Type B pancreatic cell (in vitro differentiated cells): ENCODE measurements around the gene IL1RAPL1. TPM values are rescaled to one million over a fixed set of nuclear protein-coding genes. Genes with fewer than 3 reads are reported as not detected.

ENCODE experiments used
- DNase-seq: peaks from one replicate; pipeline ENCODE4 v3.0.0; 2021; ENCODE audit warnings: mixed read lengths; ENCODE audit not compliant: unreplicated experiment; ENCODE audit errors: extremely low spot score
- H3K27ac Mint-ChIP-seq: 2 replicates; pipeline ENCODE4 v1.8.0; 2021; ENCODE audit warnings: mild to moderate bottlenecking, mixed read lengths
- H3K27me3 Mint-ChIP-seq: 2 replicates; pipeline ENCODE4 v1.8.0; 2021; ENCODE audit warnings: mixed read lengths
- H3K36me3 Mint-ChIP-seq: 2 replicates; pipeline ENCODE4 v1.8.0; 2021; ENCODE audit warnings: mixed read lengths
- H3K4me1 Mint-ChIP-seq: one replicate; pipeline ENCODE4 v1.8.0; 2021; ENCODE audit warnings: mixed read lengths; ENCODE audit not compliant: unreplicated experiment
- H3K4me3 Mint-ChIP-seq: 2 replicates; pipeline ENCODE4 v1.8.0; 2021; ENCODE audit warnings: mild to moderate bottlenecking, mixed read lengths
- H3K9me3 Mint-ChIP-seq: 2 replicates; pipeline ENCODE4 v1.8.0; 2021; ENCODE audit warnings: mixed read lengths
- CTCF ChIP-seq: fragments of 200-600 bp; sonication (generic); conservative IDR thresholded peaks from 2 replicates; pipeline ENCODE4 v1.5.0; 2021; ENCODE audit warnings: antibody characterized with exemption, mild to moderate bottlenecking
- total RNA-seq: library from RNA; stranded (reverse); gene quantifications from 2 replicates; pipeline ENCODE4 v1.2.1, GENCODE V29; 2021; ENCODE audit warnings: low replicate concordance

Gene IL1RAPL1
- total RNA-seq, 1 donor from 2014 or later, result 2.6 TPM

GRCh38 chrX:29065477-29065876 lies 478.2 kb downstream of the IL1RAPL1 start:
- no peaks in the 10 kb centered on the region for H3K27me3 Mint-ChIP-seq
- no peak overlapping the region for H3K4me3 Mint-ChIP-seq
- no peaks in the 10 kb centered on the region for H3K36me3 Mint-ChIP-seq
- no peak overlapping the region for H3K27ac Mint-ChIP-seq
- H3K4me1 Mint-ChIP-seq, result no peaks in the 10 kb centered on the region
- DNase-seq, result no peak
- no peaks in the 10 kb centered on the region for H3K9me3 Mint-ChIP-seq
- no peak for TF ChIP-seq CTCF

GRCh38 chrX:29066516-29066915 lies 479.3 kb downstream of the IL1RAPL1 start:
- Mint-ChIP-seq H3K4me1 (no peaks in the 10 kb centered on the region), H3K36me3 (no peaks in the 10 kb centered on the region), H3K27me3 (no peaks in the 10 kb centered on the region), H3K4me3 (no peak overlapping the region), H3K9me3 (no peaks in the 10 kb centered on the region), H3K27ac (no peak overlapping the region)
- no peak for DNase-seq
- TF ChIP-seq CTCF, result no peak

GRCh38 chrX:29067351-29067750 lies 480.1 kb downstream of the IL1RAPL1 start:
- H3K27ac Mint-ChIP-seq, result no peak overlapping the region
- H3K9me3 Mint-ChIP-seq, result no peaks in the 10 kb centered on the region
- DNase-seq, result no peak
- TF ChIP-seq CTCF, result no peak
- no peaks in the 10 kb centered on the region for H3K36me3 Mint-ChIP-seq
- no peaks in the 10 kb centered on the region for H3K4me1 Mint-ChIP-seq
- no peaks in the 10 kb centered on the region for H3K27me3 Mint-ChIP-seq
- no peak overlapping the region for H3K4me3 Mint-ChIP-seq

GRCh38 chrX:29071525-29072320 lies 484.5 kb downstream of the IL1RAPL1 start:
- Mint-ChIP-seq H3K4me3 (no peak overlapping the region), H3K27me3 (no peaks in the 10 kb centered on the region), H3K27ac (no peak overlapping the region), H3K4me1 (no peaks in the 10 kb centered on the region), H3K36me3 (no peaks in the 10 kb centered on the region), H3K9me3 (no peaks in the 10 kb centered on the region)
- DNase-seq, result no peak
- TF ChIP-seq CTCF, result no peak

GRCh38 chrX:29082558-29082957 lies 495.3 kb downstream of the IL1RAPL1 start:
- no peaks in the 10 kb centered on the region for H3K36me3 Mint-ChIP-seq
- TF ChIP-seq CTCF, result no peak
- no peak overlapping the region for H3K27ac Mint-ChIP-seq
- no peaks in the 10 kb centered on the region for H3K27me3 Mint-ChIP-seq
- no peaks in the 10 kb centered on the region for H3K9me3 Mint-ChIP-seq
- no peak overlapping the region for H3K4me3 Mint-ChIP-seq
- DNase-seq, result no peak
- H3K4me1 Mint-ChIP-seq, result no peaks in the 10 kb centered on the region

- H3K4me1 Mint-ChIP-seq, result no peaks in the 10 kb centered on the region
- no peaks in the 10 kb centered on the region for H3K9me3 Mint-ChIP-seq
- H3K27ac Mint-ChIP-seq, result no peak overlapping the region
- no peaks in the 10 kb centered on the region for H3K27me3 Mint-ChIP-seq
- no peaks in the 10 kb centered on the region for H3K36me3 Mint-ChIP-seq
- no peak for TF ChIP-seq CTCF
- H3K4me3 Mint-ChIP-seq, result no peak overlapping the region
- DNase-seq, result no peak
Measured at GRCh38 chrX:29083823-29084222, 496.6 kb downstream of the IL1RAPL1 start.
